Ammon's horn (tissue), 1 donor: ENCODE results near the gene PKHD1.

ENCODE experiments used
- DNase-seq: peaks from one replicate; pipeline ENCODE4 v3.0.0-alpha.2; 2016; ENCODE audit warnings: low spot score

PKHD1 gene

DNA sequence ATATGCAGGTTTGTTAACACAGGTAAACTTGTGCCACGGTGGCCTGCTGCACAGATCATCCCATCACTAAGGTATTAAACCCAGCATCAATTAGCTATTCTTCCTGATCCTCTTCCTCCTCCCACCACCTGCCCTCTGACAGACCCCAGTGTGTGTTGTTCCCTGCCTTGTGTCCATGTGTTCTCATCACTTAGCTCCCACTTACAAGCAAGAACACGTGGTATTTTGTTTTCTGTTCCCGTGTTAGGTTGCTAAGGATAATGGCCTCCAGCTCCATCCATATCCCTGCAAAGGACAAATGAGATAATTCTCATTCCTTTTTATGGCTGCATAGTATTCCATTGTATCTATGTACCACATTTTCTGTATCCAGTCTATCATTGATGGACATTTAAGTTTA lies 294.0 kb downstream of the PKHD1 start:
- no peak for DNase-seq

DNA sequence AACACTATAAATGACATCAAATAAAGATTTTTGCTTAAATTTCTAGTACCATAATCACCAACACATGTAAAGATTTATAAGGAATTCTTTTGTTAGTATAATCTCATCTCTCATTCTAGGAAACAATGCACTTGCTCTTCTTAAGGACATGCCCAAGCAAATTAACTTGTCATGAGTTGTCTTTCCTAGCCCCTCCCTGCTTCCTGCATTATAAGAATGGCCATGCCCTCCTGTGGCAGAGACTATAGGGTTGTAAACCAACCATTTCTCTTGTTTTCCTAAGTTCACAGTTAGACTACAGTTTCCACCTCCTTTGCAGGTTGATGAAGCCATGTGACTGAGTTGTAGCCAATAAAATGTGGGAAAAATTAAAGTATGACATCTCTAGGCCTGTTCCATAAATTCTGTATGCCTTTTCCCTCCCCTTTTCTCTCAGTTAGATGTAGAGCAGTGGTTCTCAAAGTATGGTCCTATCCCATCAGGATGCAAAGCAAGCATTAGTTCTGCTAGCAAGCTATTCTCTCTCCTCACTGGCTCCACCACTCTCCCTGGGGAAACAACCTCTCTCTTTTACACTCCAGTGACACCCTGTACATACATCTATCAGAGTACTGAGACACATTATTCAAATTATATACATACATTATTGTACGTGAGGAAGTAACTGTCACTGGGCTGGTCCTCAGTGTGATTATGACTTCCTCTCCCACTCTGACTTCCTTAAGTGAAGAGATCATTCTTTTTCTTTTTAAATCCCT lies 295.0 kb downstream of the PKHD1 start:
- DNase-seq, result no peak

DNA sequence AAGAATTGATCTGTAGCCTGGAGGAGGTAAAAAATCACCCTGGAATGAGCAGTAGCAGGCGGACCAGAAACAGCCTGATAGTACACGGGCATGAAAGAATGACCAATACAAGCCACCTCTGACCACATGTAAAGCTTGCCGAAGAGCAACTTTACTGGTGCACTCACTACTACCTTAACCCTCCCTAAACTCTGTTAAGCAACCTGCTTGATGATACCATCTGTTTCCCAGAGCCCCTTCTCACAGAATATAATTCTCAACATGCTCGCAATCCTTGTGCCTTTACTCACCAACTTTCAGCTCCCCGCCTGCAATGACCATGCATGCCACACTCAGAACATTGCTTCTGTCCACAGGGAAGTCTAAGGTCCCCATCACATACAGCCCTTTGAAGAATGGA lies 296.5 kb downstream of the PKHD1 start:
- DNase-seq, result no peak

DNA sequence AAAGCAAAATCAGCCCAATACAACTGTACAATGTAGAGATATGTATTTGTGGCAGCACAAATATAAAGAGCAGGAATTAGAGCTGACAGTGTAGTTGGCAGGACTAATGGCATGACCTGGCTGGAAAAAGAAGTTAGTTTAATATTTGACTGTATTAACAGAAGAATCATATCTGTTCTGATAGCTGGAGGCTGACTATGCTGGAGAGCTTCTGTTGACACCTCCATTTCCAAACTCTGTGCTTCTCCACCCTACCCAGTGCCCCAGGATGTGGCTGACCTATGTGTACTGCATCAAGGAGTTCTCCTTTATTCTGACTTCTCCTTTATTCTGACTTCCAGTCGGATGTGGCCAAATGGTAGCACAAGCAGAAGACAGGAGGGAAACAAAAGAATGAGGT lies 299.3 kb downstream of the PKHD1 start:
- DNase-seq, result no peak

DNA sequence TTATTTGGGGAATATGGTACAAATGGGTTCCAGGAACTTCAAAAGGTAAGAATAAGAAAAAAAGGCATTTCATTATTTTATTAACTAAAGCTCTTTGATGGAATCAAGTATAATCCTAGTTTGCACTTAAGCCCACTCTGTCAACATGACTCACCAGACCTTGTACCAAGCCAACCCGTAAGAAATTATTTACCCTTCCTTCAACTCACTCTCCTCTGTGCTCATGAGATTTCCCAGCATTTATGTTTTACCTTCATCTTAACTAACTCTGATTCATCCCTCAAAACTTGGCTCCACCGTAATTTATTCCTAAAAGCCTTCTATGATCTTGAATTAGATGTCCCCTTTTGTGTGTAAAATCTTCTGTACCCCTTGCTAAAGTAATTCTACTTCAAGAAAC lies 308.7 kb downstream of the PKHD1 start:
- DNase-seq, result no peak

DNA sequence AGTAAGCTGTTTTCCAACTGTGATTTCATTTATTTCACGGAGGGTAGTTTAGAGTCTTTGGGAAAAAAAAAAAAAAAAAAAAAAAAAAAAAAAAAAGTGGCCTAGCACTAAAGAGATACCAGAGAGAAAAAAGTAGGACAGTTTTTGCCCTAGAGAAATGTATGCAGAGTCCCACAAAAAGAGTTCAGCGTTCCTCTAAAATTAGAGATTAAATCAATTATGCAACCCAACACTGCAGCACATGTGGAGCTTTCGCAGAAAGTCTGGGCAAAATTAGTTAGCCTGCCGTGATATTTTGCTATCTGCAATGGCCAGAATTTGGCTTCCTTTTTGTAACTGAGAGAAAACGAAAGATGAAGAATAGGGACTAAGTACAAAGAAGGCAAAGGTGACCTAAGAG lies 309.8 kb downstream of the PKHD1 start:
- no peak for DNase-seq

DNA sequence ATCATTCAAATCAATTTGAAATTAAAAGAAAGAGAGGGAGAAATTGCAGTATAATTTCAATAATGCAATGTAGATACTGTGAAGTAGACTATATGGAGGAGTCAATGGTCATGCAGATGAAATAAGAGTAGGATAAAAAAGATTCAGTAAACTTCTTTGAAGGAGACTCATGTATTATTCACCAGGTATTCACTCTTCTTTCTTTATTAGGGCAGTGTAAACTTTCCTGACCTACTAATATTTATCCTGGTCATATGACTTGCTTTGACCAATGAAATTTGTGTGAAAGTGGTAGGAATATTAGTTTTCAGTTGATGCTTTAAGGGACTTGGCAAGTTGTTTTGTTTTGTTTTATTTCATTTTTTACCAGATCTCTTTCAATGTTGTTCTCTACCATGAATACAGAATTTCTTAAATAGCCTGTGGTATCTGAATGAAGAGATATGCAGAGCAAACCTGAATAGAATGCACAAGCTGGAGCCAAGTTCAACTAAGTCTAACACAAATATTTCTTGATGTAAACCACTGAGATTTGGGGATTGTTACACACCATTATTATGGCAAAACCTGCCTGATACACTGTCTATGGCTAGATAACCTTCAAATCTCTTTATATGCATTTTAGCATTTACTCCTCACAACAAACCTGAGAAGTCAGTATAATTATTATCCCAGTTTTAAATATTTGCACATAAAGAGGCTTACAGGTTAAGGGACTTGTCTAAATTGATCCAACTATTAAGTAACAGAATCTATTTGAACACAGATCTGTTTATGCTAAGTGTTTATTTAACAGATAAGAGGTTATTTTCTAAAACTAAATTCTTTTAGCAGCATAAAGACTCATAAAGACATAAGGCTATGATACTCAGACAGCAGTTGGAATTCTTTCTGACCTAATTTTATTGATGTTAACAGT lies 311.2 kb downstream of the PKHD1 start:
- no peak for DNase-seq

DNA sequence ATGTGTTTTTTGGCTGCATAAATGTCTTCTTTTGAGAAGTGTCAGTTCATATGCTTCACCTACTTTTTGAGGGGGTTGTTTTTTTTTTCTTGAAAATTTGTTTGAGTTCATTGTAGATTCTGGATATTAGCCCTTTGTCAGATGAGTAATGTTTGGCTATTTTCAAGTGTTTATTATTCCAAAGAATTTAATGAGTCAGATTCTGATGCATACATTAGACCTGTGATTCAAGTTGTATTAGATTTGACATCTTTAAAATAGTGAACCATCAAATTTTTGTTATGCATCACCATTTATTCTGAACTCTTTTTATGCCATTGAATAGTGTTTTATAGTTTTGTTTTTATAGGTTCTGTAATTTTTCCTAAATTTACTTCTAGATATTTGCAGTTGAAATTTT lies 319.3 kb downstream of the PKHD1 start:
- no peak for DNase-seq

DNA sequence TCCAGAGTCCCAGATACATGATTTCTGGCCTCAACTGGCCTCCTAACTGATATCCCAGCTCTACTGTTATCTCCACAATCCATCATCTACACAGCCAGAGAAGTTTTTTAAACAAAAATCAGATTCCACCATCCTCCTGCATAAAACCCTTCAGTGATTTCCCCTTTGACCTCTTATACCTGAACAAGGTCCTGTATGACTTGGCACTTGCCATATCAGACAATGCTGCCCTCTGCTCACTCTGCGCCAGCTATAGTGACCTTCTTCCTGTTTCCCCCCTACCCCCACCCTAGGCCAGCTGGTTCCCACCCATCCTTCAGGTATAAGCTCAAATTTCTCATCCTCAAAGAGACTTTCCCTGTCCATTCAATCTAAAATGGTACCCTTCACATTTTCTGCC lies 322.2 kb downstream of the PKHD1 start:
- DNase-seq, result no peak

DNA sequence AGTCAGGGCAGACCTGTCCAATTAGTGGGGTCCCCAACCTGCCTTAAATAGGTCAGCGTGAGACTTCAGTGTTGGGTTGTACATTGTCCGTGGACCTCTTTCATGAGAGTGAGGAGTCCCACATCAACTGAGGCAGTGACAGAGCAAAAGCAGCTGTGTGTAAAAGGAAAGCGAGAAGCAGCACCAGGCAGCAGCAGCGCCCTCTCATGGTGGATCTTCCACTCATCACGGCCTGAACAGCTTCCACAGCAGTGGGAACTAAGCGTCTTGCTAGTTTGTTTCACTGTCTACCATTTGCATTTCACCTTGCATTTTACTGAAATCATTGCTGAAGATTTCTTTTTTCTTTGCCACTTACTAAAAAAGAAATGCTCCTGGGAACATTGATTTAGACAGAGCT lies 333.8 kb downstream of the PKHD1 start:
- no peak for DNase-seq

DNA sequence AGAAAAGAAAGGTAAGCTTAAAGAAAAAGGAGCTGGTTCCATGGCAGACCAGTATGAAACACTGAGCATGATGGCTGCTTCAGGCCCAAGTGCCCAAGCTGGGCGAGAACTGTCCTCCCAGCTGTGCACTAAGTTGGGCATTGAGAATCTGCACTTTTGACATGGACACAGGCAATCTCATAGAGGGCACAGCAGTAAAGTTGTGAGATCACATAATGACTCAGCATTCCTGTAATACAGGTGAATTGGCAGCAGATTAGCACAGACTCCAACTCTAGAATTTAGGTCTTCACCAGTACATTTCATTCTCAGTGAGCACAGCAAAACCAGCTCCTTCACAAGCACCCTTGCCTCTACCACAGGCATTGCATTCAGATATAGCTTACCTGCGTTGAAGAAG lies 343.4 kb downstream of the PKHD1 start:
- DNase-seq, result no peak

DNA sequence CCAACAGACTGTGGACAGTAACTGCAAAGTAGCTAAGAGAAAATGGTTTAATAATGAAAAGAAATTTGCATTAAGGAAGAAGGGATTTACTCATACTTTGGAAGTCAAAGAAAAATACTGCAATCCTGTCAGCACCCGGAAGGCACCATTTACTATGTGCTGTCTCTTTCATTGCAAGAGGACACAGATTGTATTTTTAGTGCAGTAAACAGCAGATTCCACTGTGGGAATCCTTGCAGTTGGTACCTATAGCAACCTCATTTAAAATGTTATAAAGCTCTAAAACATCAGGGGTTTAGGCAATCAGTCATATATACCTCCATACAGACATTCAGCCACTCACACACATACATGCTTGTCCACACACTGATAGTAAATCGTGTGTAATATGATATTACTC lies 346.8 kb downstream of the PKHD1 start:
- DNase-seq, result no peak

DNA sequence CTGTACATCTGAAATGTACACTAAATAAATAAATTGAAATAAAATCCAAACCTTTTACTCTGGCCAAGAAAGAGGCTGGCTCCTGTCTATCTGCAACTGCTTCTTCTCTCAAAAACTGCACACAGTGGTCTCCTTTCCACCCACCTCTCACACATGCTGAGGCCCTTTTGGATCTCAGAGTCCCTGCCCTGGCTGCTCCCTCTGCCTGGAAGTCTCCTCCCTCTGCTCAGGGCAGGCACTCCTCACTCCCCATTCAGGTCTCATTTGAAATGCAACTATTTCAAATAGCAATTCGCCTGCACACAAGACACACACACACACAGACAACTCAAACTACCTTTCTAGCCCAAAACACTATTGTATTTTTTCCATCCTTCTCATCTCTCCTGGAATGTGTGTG lies 348.8 kb downstream of the PKHD1 start:
- DNase-seq, result no peak

DNA sequence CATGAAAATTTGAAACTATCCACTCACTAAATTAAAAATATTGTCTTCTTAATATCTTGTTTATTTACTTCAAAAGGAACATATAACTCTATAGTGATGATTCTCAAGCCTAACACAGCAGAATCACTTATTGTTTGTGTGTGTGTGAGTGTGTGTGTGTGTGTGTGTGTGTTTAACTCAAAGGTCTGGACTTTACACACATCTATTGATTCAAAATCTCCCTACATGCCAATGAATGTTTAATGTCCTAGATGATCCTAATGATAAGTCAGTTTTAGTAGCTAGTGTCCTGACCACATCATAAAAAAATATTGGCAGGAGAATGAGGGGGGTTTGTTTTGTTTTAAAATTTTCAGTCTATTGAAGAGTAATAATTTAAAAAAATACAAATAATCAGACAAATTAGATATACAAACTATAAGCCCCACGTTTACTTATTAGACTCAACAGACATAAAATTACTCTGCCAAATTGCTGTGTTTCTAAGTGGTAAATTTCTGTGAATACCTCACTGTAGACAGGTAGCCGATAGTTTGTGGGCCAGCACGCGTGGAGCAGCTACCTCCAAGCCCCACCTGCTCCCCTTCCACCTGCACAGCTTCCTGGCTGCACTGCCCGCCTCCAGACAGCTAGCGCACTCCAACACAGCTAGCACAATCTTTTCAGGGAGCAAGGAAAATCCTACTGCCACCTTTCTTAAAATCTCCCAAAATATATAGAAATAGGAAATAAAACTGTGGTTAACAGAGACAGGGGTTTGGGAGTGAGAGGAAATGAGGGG lies 349.6 kb downstream of the PKHD1 start:
- DNase-seq, result no peak

DNA sequence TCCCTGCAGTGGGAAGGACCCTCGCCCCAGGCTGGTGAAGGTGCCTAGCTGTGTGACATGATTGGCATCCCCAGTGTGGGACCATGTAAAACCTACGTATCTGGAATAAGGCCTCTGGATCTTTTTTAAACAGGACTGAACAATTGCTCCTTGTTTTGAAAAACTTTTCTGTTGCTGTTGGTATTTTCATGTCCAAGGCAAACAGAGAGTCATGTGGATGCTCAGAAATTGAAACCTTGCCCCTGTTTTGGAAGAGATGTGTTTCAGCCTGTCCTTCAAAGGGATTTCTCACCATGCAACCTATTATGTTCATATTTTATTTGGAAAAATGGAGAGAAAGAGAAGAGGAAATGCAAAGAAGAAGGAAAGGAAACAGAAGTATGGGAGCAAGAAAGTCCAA lies 362.3 kb downstream of the PKHD1 start:
- no peak for DNase-seq

DNA sequence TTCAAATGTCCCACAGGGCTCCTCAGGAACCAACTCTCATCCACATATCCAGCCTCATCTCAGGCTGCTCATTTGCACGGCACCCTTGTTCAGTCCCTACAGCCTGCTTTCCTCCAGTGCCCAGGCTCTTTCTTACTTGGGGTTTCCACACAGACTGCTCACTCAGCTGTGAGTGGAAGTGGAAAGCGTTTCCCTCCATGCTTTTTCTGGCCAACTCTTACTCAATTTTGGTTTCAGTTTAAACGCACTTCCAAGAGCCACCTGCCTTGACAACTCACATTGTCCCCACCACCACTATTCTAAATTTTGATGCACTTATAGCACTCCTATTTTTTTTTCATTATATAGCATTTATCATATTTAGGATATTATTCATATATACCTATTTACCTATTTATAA lies 367.1 kb downstream of the PKHD1 start:
- no peak for DNase-seq

DNA sequence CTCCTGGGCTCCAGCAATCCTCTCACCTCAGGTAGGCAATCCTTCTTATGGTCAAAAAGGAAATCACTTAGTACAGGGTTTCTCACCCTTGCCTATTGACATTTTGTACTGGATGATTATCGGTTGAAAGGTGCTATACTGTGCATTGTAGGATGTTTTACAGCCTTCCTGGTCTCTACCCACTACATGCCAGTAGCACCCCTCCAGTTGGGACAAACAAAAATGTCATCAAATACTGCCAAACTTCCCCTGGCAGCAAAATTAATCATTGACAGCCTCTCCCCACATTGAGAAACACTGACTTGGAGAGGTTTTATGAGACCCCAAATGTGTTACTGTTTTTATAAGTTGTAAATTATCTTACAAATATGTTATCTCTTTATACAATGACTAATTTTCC lies 368.1 kb downstream of the PKHD1 start:
- DNase-seq, result no peak

DNA sequence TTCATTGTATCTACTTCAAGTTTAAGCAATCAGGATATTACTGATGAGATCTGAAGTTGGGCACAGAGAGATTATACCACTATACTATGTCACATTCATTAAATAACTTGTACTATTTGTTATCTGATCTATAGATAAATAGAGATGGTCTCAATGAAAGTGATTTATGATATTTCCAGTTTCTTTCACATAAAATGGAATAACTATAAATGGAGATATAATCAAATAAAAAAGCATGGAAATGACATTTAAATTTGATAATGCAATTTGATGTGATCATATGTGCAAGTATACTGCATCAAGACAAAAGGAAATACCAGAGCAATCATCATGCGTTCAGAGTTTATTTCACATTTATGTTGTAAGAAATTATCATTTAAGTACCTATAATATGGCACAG lies 368.9 kb downstream of the PKHD1 start:
- DNase-seq, result no peak

DNA sequence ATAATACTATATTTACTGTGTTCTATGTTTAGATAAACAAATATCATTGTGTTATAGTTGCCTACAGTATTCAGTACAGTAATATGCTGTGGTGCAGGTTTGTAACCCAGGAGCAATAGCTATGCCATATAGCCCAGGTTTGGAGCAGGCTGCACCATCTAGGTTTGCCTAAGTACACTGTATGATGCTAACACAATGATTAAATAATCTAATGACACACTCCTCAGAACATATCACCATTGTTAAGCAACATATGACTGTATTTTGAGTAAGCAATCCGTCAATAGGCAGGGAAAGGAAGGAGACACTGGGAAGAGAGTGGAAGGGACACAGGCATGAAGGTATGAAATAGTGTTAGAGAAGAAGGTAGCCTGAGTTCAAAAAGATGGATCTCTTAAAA lies 369.9 kb downstream of the PKHD1 start:
- no peak for DNase-seq

DNA sequence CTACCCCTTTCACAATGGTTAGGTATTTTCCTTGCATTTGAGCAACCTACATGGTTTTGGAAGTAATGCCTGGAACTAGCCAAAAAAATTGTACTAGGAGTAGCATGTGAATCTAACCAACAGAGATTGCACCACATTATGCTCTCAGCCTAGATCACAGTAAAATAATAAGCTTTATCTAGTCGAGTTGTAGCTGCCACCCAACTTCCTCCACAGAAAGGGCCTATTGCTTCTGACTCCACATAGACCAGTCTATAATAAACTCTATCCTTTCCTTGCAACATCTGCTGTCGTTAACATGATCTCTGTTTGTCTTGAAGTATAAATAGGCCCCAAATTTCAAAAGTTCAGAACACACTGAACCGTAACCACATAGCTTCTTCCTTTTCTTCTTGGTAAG lies 375.5 kb downstream of the PKHD1 start:
- DNase-seq, result no peak

DNA sequence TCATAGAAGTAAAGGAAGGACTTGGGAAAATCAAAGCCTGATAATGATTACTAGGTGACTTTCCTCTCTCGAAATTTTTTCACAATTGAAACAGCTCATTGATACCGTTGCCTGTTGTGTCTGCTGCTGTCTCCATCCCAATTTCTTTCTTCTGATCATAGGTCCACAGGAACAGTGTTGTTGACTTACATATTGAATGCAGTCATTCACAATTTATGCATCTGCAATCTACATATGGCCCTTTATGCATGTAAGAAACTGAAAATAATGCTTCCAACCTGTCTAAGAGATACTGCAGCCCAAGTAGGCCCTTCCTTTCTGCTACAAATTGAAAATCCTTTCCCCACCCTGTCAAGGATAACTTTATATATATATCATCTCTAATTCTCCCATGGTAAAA lies 381.3 kb downstream of the PKHD1 start:
- no peak for DNase-seq

DNA sequence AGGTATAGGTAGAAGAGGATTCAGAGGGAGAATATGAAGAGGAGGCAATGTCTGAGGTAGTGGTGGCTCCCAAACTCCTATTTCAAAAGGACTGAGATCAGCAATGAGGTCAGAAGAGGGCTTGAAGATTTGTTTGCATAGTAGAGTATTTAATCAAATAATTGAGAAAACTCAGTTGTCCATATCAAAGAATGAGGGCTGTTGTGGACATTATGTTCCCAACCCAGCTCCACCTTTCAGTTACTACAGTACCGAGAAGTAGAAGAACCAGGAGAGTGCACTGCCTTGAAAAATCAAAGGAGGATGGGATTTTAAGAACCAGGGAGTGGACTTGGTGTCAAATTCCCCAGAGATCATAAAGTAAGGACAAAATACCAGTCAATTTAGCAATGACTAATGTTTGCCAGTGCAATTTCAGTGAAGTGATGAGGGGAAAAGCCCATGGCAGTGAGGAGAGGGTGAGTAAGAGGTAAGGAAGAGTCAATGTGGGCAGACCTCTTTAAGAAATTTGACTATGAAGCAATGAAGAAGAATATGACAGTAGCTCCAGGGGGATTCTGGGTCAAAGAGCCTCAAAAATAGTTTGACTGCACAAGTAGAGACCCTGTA lies 382.4 kb downstream of the PKHD1 start:
- no peak for DNase-seq
